ACHN (cell line): ENCODE data around the gene IGSF21.
"Not testable (repeated sequence)": the region's sequence is repeated elsewhere in the genome, so short reads cannot be mapped to it uniquely, and the experiment has no call there.

Experiments used
- DNase-seq: peaks from one replicate; pipeline ENCODE4 v3.0.0-alpha.2; 2015
- in situ Hi-C: cut with HindIII; loops from 2 replicates; pipeline ENCODE4 v1.10.0; 2017; ENCODE audit warnings: low sequenced_read_pairs, low pct_ligation_motif_present, low pct_unique_long_range_greater_than_20kb

IGSF21 gene

GRCh38 chr1:18157352-18157751 lies 49.8 kb downstream of the IGSF21 start:
- no peak for DNase-seq
- in situ Hi-C loops: no loop called here

- in situ Hi-C loops: no loop called here
These were observed 50.4 kb downstream of the IGSF21 start for GRCh38 chr1:18157968-18158367.

GRCh38 chr1:18158714-18159113 lies 51.1 kb downstream of the IGSF21 start:
- no peak for DNase-seq
- in situ Hi-C loops: no loop called here

More at GRCh38 chr1:18157968-18158367, 50.4 kb downstream of the IGSF21 start:
- DNase-seq: no peak

- DNase-seq: no peak
- in situ Hi-C loops: no loop called here
These were observed 52.8 kb downstream of the IGSF21 start for GRCh38 chr1:18160290-18160942.

- DNase-seq: no peak
- in situ Hi-C loops: no loop called here
These were observed 54.1 kb downstream of the IGSF21 start for GRCh38 chr1:18161690-18162089.

- in situ Hi-C loops, DNase-seq: not testable (repeated sequence)
These were observed 58.0 kb downstream of the IGSF21 start for GRCh38 chr1:18165640-18166039.

- in situ Hi-C loops: no loop called here
- no peak for DNase-seq
These were observed 58.7 kb downstream of the IGSF21 start for GRCh38 chr1:18166341-18166740.

GRCh38 chr1:18166929-18167328 lies 59.3 kb downstream of the IGSF21 start:
- in situ Hi-C loops: no loop called here
- no peak for DNase-seq

GRCh38 chr1:18170444-18170843 lies 62.8 kb downstream of the IGSF21 start:
- no peak for DNase-seq
- in situ Hi-C loops: no loop called here

- in situ Hi-C loops: no loop called here
- DNase-seq: no peak
These were observed 66.4 kb downstream of the IGSF21 start for GRCh38 chr1:18174037-18174436.

GRCh38 chr1:18175051-18175450 lies 67.5 kb downstream of the IGSF21 start:
- in situ Hi-C loops: no loop called here
- no peak for DNase-seq

- no peak for DNase-seq
- in situ Hi-C loops: no loop called here
These were observed 68.2 kb downstream of the IGSF21 start for GRCh38 chr1:18175530-18176377.

GRCh38 chr1:18176619-18177018 lies 69.0 kb downstream of the IGSF21 start:
- in situ Hi-C loops: no loop called here
- DNase-seq: no peak

GRCh38 chr1:18178111-18178510 lies 70.5 kb downstream of the IGSF21 start:
- in situ Hi-C loops: no loop called here
- no peak for DNase-seq

GRCh38 chr1:18179009-18179408 lies 71.4 kb downstream of the IGSF21 start:
- in situ Hi-C loops: no loop called here
- no peak for DNase-seq

- in situ Hi-C loops: no loop called here
- DNase-seq: peak; percentile 22
These were observed 75.0 kb downstream of the IGSF21 start for GRCh38 chr1:18182398-18183160.

GRCh38 chr1:18183533-18183932 lies 75.9 kb downstream of the IGSF21 start:
- in situ Hi-C loops: no loop called here
- DNase-seq: no peak

- no peak for DNase-seq
- in situ Hi-C loops: no loop called here
These were observed 79.5 kb downstream of the IGSF21 start for GRCh38 chr1:18187054-18187453.

GRCh38 chr1:18188820-18189517 lies 81.4 kb downstream of the IGSF21 start:
- in situ Hi-C loops: no loop called here
- DNase-seq: no peak
